KMS-11 (cell line): ENCODE results near the gene SETD5.

Source experiments
- H2AFZ ChIP-seq: fragments of 200-600 bp; sonication (generic); 2 replicates; pipeline ENCODE4 v1.6.1; 2016; ENCODE audit warnings: antibody characterized with exemption, mixed run types, low read depth
- H3K27ac ChIP-seq: fragments of 200-600 bp; sonication (generic); 2 replicates; pipeline ENCODE4 v1.6.1; 2016; ENCODE audit warnings: mild to moderate bottlenecking, mixed run types
- H3K27me3 ChIP-seq: fragments of 200-600 bp; sonication (generic); 2 replicates; pipeline ENCODE4 v1.6.1; 2017; ENCODE audit warnings: mild to moderate bottlenecking, low read depth, mixed run types, moderate library complexity; ENCODE audit not compliant: insufficient read depth
- H3K36me3 ChIP-seq: fragments of 200-600 bp; sonication (generic); 2 replicates; pipeline ENCODE4 v1.6.1; 2017; ENCODE audit warnings: mild to moderate bottlenecking, mixed run types; ENCODE audit not compliant: insufficient read depth
- H3K4me1 ChIP-seq: fragments of 200-600 bp; sonication (generic); 2 replicates; pipeline ENCODE4 v1.6.1; 2016; ENCODE audit warnings: mild to moderate bottlenecking, low read depth, mixed run types; ENCODE audit not compliant: poor library complexity, severe bottlenecking
- H3K4me2 ChIP-seq: fragments of 200-600 bp; sonication (generic); 2 replicates; pipeline ENCODE4 v1.7.0; 2016; ENCODE audit warnings: mild to moderate bottlenecking, mixed run types
- H3K4me3 ChIP-seq: fragments of 200-600 bp; sonication (generic); IDR thresholded peaks from 2 replicates; pipeline ENCODE4 v1.6.1; 2017; ENCODE audit warnings: low read depth, low read length, mixed read lengths; ENCODE audit not compliant: insufficient read depth
- H3K79me2 ChIP-seq: fragments of 200-600 bp; sonication (generic); 2 replicates; pipeline ENCODE4 v1.6.1; 2016; ENCODE audit warnings: low read depth, mixed run types; ENCODE audit not compliant: insufficient read depth
- H3K9ac ChIP-seq: fragments of 200-600 bp; sonication (generic); 2 replicates; pipeline ENCODE4 v1.6.1; 2016; ENCODE audit warnings: mild to moderate bottlenecking, mixed run types
- H4K20me1 ChIP-seq: fragments of 200-600 bp; sonication (generic); 2 replicates; pipeline ENCODE4 v1.6.1; 2016; ENCODE audit warnings: mild to moderate bottlenecking, mixed run types; ENCODE audit not compliant: insufficient read depth
- CTCF ChIP-seq: fragments of 200-600 bp; sonication (generic); conservative IDR thresholded peaks from 2 replicates; pipeline ENCODE4 v1.6.1; 2017; ENCODE audit warnings: low read depth, mild to moderate bottlenecking, antibody characterized with exemption, low read length, moderate library complexity, mixed read lengths

SETD5 gene

DNA sequence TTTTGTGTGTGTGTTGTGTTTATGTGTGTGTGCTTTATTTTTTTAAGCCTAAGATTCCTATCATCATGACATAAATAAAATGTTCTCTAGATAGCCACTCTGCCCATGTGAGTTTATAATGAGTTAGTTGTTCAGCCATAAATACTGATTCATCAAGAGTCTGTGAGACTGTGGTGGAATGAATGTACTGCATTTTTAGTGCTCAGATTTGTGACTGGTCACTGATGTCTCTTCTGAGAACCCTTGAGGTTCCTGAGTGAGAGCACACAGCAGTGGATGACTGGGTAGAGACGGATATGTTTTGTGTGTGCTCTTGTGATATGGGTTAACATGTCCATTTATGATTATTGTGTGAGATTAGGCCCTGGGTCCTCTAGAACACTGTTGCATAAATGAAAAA lies 51.2 kb downstream of the SETD5 start:
- no peak overlapping the region for H3K4me3 ChIP-seq
- no peaks in the 10 kb centered on the region for H3K27me3 ChIP-seq
- no peak overlapping the region for H2AFZ ChIP-seq
- H3K4me1 ChIP-seq = peaks cover 30% of the 10 kb centered on the region
- H3K79me2 ChIP-seq = no peaks in the 10 kb centered on the region
- H4K20me1 ChIP-seq = no peaks in the 10 kb centered on the region
- H3K36me3 ChIP-seq = 0 out of 2 replicates have a peak, but pooled peaks cover 3% of the 10 kb centered on the region
- TF ChIP-seq CTCF = no peak
- no peak overlapping the region for H3K27ac ChIP-seq
- no peak overlapping the region for H3K9ac ChIP-seq
- no peak overlapping the region for H3K4me2 ChIP-seq

GRCh38 chr3:9450126-9450525 lies 52.7 kb downstream of the SETD5 start:
- Histone ChIP-seq H3K27me3 (no peaks in the 10 kb centered on the region), H3K4me3 (no peak overlapping the region), H4K20me1 (no peaks in the 10 kb centered on the region), H2AFZ (no peak overlapping the region), H3K79me2 (no peaks in the 10 kb centered on the region), H3K36me3 (0 out of 2 replicates have a peak, but pooled peaks cover 3% of the 10 kb centered on the region), H3K4me2 (no peak overlapping the region), H3K4me1 (peaks cover 30% of the 10 kb centered on the region), H3K9ac (no peak overlapping the region), H3K27ac (no peak overlapping the region)
- no peak for TF ChIP-seq CTCF

DNA sequence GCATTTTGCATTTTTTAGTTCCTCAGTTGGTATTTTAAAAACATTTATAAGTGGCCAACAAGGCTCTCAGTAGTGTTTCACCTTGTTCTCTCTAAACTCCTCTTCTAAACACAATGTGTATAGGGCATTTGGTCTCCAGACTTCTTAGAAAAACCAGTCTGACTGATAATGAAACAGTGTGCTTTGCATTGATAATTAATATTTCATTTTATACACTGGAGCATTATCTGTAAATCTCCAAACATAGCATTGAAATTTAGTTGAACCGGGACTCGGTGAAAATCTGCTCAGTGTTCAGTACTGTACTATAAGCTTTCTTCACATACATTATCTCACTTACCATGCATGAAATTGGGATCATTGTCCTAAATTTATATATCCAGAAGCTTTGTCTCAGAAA lies 53.6 kb downstream of the SETD5 start:
- H4K20me1 ChIP-seq = no peaks in the 10 kb centered on the region
- no peak for TF ChIP-seq CTCF
- H3K27me3 ChIP-seq = no peaks in the 10 kb centered on the region
- no peak overlapping the region for H3K4me2 ChIP-seq
- no peak overlapping the region for H2AFZ ChIP-seq
- peaks cover 30% of the 10 kb centered on the region for H3K4me1 ChIP-seq
- no peak overlapping the region for H3K9ac ChIP-seq
- H3K27ac ChIP-seq = no peak overlapping the region
- 0 out of 2 replicates have a peak, but pooled peaks cover 3% of the 10 kb centered on the region for H3K36me3 ChIP-seq
- H3K79me2 ChIP-seq = no peaks in the 10 kb centered on the region
- H3K4me3 ChIP-seq = no peak overlapping the region

DNA sequence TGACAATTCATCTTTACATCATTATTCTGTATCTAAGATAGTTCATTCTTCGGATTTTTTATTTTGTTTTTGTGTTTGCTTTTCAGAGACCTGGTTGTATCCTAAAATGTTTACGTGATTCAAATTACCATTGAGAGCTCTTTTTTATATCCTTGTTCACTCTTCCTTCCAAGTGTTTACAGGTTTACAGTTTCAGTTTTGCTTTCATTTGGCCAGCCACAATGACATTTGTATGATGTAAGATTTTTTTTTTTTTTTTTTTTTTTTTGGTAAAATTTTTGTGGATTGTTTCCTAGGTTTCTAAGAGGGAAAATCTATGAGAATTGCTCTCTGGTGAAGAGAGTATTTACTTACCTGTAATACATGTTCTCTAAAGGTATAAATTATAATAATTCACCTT lies 55.0 kb downstream of the SETD5 start:
- no peaks in the 10 kb centered on the region for H3K79me2 ChIP-seq
- H2AFZ ChIP-seq = no peak overlapping the region
- no peaks in the 10 kb centered on the region for H4K20me1 ChIP-seq
- no peaks in the 10 kb centered on the region for H3K27me3 ChIP-seq
- peaks cover 30% of the 10 kb centered on the region for H3K4me1 ChIP-seq
- H3K4me3 ChIP-seq = no peak overlapping the region
- no peak for TF ChIP-seq CTCF
- H3K4me2 ChIP-seq = peak overlapping the region; percentile 50
- H3K27ac ChIP-seq = no peak overlapping the region
- 0 out of 2 replicates have a peak, but pooled peaks cover 3% of the 10 kb centered on the region for H3K36me3 ChIP-seq
- H3K9ac ChIP-seq = no peak overlapping the region
